K562 (cell line): ENCODE data around the gene CRACR2B. TPM values are rescaled to one million over a fixed set of nuclear protein-coding genes. Genes with fewer than 3 reads are reported as not detected.

Experiments
- BRD9 ChIP-seq: fragments of 450-650 bp; IDR thresholded peaks from 2 replicates; pipeline ENCODE4 v1.6.1; 2018; ENCODE audit warnings: low read depth; ENCODE audit not compliant: partially characterized antibody
- CBFA2T2 ChIP-seq: fragments of 450-650 bp; conservative IDR thresholded peaks from 2 replicates; pipeline ENCODE4 v1.6.1; 2017; ENCODE audit warnings: mild to moderate bottlenecking
- CCNT2 ChIP-seq: IDR thresholded peaks from 2 replicates; pipeline ENCODE4 v1.6.1; 2011; ENCODE audit warnings: borderline replicate concordance, low read depth, mild to moderate bottlenecking, moderate library complexity, mixed read lengths, low read length; ENCODE audit not compliant: insufficient read length; ENCODE audit errors: extremely low read depth
- CHD1 ChIP-seq: fragments of 200-600 bp; sonication (generic); IDR thresholded peaks from one replicate; pipeline ENCODE4 v1.6.1; 2012; ENCODE audit warnings: mild to moderate bottlenecking, moderate library complexity, low read length, inconsistent platforms
- CSDE1 ChIP-seq, 2 experiments: fragments of 450-650 bp; IDR thresholded peaks; 2 replicates each; pipeline ENCODE4 v1.6.1; 2016; ENCODE audit warnings: mild to moderate bottlenecking in 1 of 2
- ETS2 ChIP-seq: IDR thresholded peaks from 2 replicates; pipeline ENCODE4 v1.6.1; 2016; ENCODE audit warnings: borderline replicate concordance, missing genetic modification characterization, mild to moderate bottlenecking, moderate library complexity, missing compliant biosample characterization; ENCODE audit not compliant: poor library complexity, severe bottlenecking
- EZH2 ChIP-seq: IDR thresholded peaks from 2 replicates; pipeline ENCODE4 v1.6.1; 2012; ENCODE audit warnings: low read depth, mild to moderate bottlenecking, inconsistent platforms, low read length, borderline replicate concordance
- GATAD2A ChIP-seq: fragments of 450-650 bp; IDR thresholded peaks from 2 replicates; pipeline ENCODE4 v1.6.1; 2017
- GTF2B ChIP-seq: IDR thresholded peaks from 2 replicates; pipeline ENCODE4 v1.6.1; 2011; ENCODE audit not compliant: insufficient read length; ENCODE audit errors: extremely low read depth
- JUNB ChIP-seq: fragments of 450-650 bp; formaldehyde crosslinking; conservative IDR thresholded peaks from 2 replicates; pipeline ENCODE4 v1.4.0; 2020; ENCODE audit warnings: mild to moderate bottlenecking
- NELFE ChIP-seq: IDR thresholded peaks from 2 replicates; pipeline ENCODE4 v1.6.1; 2011; ENCODE audit warnings: mild to moderate bottlenecking; ENCODE audit not compliant: insufficient read depth, insufficient read length
- POLR2B ChIP-seq: fragments of 450-650 bp; IDR thresholded peaks from 2 replicates; pipeline ENCODE4 v1.6.1; 2018; ENCODE audit warnings: low read depth; ENCODE audit not compliant: partially characterized antibody
- RERE ChIP-seq: sonication (generic); formaldehyde crosslinking; IDR thresholded peaks from 2 replicates; pipeline ENCODE4 v1.8.0; 2023; ENCODE audit warnings: missing genetic modification reagents, mild to moderate bottlenecking, borderline replicate concordance
- RNF2 ChIP-seq: sonication (generic); IDR thresholded peaks from 2 replicates; pipeline ENCODE4 v1.6.1; 2016
- SRSF7 ChIP-seq: fragments of 200-400 bp; formaldehyde crosslinking; optimal IDR thresholded peaks from 2 replicates; pipeline ENCODE3; 2017; ENCODE audit warnings: mild to moderate bottlenecking, low read depth, low read length
- ZBED1 ChIP-seq: IDR thresholded peaks from 2 replicates; pipeline ENCODE4 v1.6.1; 2014
- ZBTB17 ChIP-seq: fragments of 450-650 bp; formaldehyde crosslinking; IDR thresholded peaks from 2 replicates; pipeline ENCODE4 v1.4.0; 2020; ENCODE audit warnings: mild to moderate bottlenecking
- polyA plus RNA-seq, 8 experiments: library from polyadenylated mRNA; depleted of rRNA in 4 of 8; stranded (reverse) in 5 of 8; unstranded in 3 of 8; fragments of >200 nt; fragmentation: Nextera tagmentation in 2 of 8; fragmentation: Illumina TruSeq in 1 of 8; extraction: Ambion mirVana in 2 of 8; extraction: Trizol in 1 of 8; gene quantifications; 2 replicates each; pipeline versions ENCODE4 v1.2.1 to v1.2.3, GENCODE V29; 2011 to 2014; ENCODE audit warnings: inconsistent platforms in 1 of 8, missing spikeins in 1 of 8
- total RNA-seq, 7 experiments: library from RNA; depleted of rRNA in 6 of 7; stranded (reverse); fragments of >200 nt in 6 of 7; fragmentation: Illumina TruSeq in 2 of 7; extraction: Trizol in 2 of 7; gene quantifications; 2 replicates each; pipeline versions ENCODE4 v1.2.1 to v1.2.3, GENCODE V29; 2011 to 2021; ENCODE audit warnings: low replicate concordance in 1 of 7
- TF ChIP-seq, protein P1 (sequence below): sonication (generic); formaldehyde crosslinking; IDR thresholded peaks from 2 replicates; pipeline ENCODE4 v1.8.1; 2023; ENCODE audit warnings: mild to moderate bottlenecking, missing genetic modification reagents, moderate library complexity
- TF ChIP-seq, protein P2 (sequence below), 2 experiments: fragments of 200-800 bp in 1 of 2; sonication (Bioruptor generic) in 1 of 2; sonication (generic) in 1 of 2; formaldehyde crosslinking in 1 of 2; IDR thresholded peaks in 1 of 2; conservative IDR thresholded peaks in 1 of 2; 2 replicates each; pipeline versions ENCODE4 v1.5.0 to v1.6.1; 2016 to 2020; ENCODE audit warnings: missing compliant biosample characterization in 1 of 2, missing genetic modification characterization in 1 of 2, missing genetic modification reagents in 1 of 2

Gene CRACR2B
- total and polyA plus RNA-seq, 9 of the 15 experiments (the other 6 are each of a cell fraction or from before 2014, with no cell fraction given) = 0.10 to 51.0 (median 6.0) TPM

- TF ChIP-seq EZH2 (no peak), NELFE (no peak), CSDE1 (IDR thresholded peaks at IDR 0.05) (peak in 1 of 2 experiments; percentile 91; a peak in 2 of 4 replicates), RERE (CRISPR knock-in tag) (no peak), ZBED1 (peak; percentile 67; the same call in 1 of the 2 replicates), SRSF7 (no peak), GTF2B (peak; percentile 35), ETS2 (tag) (no peak), CBFA2T2 (no peak), GATAD2A (no peak), BRD9 (no peak), CCNT2 (peak; percentile 65), ZBTB17 (no peak), POLR2B (peak; percentile 87), RNF2 (no peak), JUNB (CRISPR knock-in tag) (peak; percentile 36; the same call in 1 of the 2 replicates), CHD1 (no peak)
- TF ChIP-seq, protein P1, sequence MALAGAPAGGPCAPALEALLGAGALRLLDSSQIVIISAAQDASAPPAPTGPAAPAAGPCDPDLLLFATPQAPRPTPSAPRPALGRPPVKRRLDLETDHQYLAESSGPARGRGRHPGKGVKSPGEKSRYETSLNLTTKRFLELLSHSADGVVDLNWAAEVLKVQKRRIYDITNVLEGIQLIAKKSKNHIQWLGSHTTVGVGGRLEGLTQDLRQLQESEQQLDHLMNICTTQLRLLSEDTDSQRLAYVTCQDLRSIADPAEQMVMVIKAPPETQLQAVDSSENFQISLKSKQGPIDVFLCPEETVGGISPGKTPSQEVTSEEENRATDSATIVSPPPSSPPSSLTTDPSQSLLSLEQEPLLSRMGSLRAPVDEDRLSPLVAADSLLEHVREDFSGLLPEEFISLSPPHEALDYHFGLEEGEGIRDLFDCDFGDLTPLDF (CRISPR knock-in tag) = peak; percentile 5
- TF ChIP-seq, protein P2, sequence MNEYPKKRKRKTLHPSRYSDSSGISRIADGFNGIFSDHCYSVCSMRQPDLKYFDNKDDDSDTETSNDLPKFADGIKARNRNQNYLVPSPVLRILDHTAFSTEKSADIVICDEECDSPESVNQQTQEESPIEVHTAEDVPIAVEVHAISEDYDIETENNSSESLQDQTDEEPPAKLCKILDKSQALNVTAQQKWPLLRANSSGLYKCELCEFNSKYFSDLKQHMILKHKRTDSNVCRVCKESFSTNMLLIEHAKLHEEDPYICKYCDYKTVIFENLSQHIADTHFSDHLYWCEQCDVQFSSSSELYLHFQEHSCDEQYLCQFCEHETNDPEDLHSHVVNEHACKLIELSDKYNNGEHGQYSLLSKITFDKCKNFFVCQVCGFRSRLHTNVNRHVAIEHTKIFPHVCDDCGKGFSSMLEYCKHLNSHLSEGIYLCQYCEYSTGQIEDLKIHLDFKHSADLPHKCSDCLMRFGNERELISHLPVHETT (CRISPR knock-in tag; conservative IDR thresholded peaks at IDR 0.05 in 1 of 2, IDR thresholded peaks at IDR 0.05 in 1 of 2) = peak in 1 of 2 experiments; percentile 86; a peak in 2 of 4 replicates
Observed at GRCh38 chr11:809287-810039, 18.3 kb upstream of the CRACR2B start, which contains the start of gene RPLP2 (continued).
